Parathyroid adenoma (tissue), 2 donors: ENCODE data around the gene ADCY4.

Source experiments
- H2AFZ ChIP-seq: fragments of 300-600 bp; sonication (generic); one replicate; pipeline ENCODE4 v1.7.0; 2017; ENCODE audit warnings: antibody characterized with exemption, mild to moderate bottlenecking
- H3K27ac ChIP-seq: fragments of 300-600 bp; sonication (generic); one replicate; pipeline ENCODE4 v1.7.0; 2017
- H3K27me3 ChIP-seq: fragments of 300-600 bp; sonication (generic); one replicate; pipeline ENCODE4 v1.7.0; 2017; ENCODE audit warnings: low read length; ENCODE audit not compliant: control insufficient read depth, insufficient read depth
- H3K36me3 ChIP-seq: fragments of 300-600 bp; sonication (generic); one replicate; pipeline ENCODE4 v1.7.0; 2017; ENCODE audit warnings: low read length; ENCODE audit not compliant: control insufficient read depth, insufficient read depth
- H3K4me1 ChIP-seq: fragments of 300-600 bp; sonication (generic); one replicate; pipeline ENCODE4 v1.7.0; 2017; ENCODE audit warnings: control low read depth
- H3K4me2 ChIP-seq: fragments of 300-600 bp; sonication (generic); one replicate; pipeline ENCODE4 v1.7.0; 2017; ENCODE audit warnings: low read length
- H3K4me3 ChIP-seq: fragments of 300-600 bp; sonication (generic); one replicate; pipeline ENCODE4 v1.7.0; 2017; ENCODE audit warnings: low read depth, low read length
- H3K79me2 ChIP-seq: fragments of 300-600 bp; sonication (generic); one replicate; pipeline ENCODE4 v1.7.0; 2017; ENCODE audit warnings: control low read depth
- H3K9ac ChIP-seq: fragments of 300-600 bp; sonication (generic); one replicate; pipeline ENCODE4 v1.7.0; 2017; ENCODE audit warnings: mild to moderate bottlenecking
- H3K9me3 ChIP-seq: fragments of 300-600 bp; sonication (generic); one replicate; pipeline ENCODE4 v1.7.0; 2017; ENCODE audit warnings: low read length; ENCODE audit not compliant: control insufficient read depth
- TF ChIP-seq, protein P1 (sequence below): fragments of 300-600 bp; sonication (generic); IDR thresholded peaks from one replicate; pipeline ENCODE4 v1.7.0; 2017; ENCODE audit warnings: antibody characterized with exemption, mild to moderate bottlenecking
- donor health status: primary hyperparathyroidism.

Gene ADCY4

DNA sequence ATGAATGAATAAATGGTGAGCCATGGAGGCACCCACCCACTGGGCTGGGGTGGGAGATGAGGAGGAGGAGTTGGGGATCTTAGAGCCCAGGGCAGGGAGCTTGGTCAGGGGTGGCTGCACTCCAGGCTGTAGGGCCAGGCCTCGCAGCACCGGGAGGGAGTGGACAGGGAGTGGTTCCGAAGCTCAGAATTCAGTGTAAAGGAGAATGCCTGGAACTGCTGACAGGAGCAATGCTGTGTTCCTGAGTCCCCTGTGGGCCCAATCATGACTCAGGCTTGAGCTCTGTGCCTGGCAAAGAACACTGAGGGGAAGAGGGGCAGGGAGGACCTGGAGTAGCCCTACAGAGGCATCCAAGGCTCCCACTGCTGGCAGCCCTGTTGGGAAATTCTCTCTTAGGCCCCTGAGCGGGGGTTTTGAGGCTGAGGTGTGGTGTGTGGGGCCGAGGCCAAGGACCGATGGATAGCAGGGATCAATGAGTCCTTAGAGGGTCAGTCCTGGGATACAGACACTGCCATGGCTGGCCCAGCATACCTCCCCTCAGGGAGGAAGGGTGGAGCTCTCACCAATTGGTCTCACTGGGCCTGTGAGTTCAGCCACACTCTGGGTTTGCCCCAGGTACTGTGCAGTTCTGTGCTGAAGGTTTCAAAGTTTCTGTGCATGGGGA, 53.9 kb downstream of the ADCY4 start:
- TF ChIP-seq, protein P1, sequence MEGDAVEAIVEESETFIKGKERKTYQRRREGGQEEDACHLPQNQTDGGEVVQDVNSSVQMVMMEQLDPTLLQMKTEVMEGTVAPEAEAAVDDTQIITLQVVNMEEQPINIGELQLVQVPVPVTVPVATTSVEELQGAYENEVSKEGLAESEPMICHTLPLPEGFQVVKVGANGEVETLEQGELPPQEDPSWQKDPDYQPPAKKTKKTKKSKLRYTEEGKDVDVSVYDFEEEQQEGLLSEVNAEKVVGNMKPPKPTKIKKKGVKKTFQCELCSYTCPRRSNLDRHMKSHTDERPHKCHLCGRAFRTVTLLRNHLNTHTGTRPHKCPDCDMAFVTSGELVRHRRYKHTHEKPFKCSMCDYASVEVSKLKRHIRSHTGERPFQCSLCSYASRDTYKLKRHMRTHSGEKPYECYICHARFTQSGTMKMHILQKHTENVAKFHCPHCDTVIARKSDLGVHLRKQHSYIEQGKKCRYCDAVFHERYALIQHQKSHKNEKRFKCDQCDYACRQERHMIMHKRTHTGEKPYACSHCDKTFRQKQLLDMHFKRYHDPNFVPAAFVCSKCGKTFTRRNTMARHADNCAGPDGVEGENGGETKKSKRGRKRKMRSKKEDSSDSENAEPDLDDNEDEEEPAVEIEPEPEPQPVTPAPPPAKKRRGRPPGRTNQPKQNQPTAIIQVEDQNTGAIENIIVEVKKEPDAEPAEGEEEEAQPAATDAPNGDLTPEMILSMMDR, result no peak
- H3K9ac ChIP-seq, result no peak overlapping the region
- no peaks in the 10 kb centered on the region for H3K4me1 ChIP-seq
- no peak overlapping the region for H3K4me2 ChIP-seq
- no peak overlapping the region for H2AFZ ChIP-seq
- H3K4me3 ChIP-seq, result no peak overlapping the region
- H3K9me3 ChIP-seq, result no peaks in the 10 kb centered on the region
- H3K79me2 ChIP-seq, result no peaks in the 10 kb centered on the region
- no peak overlapping the region for H3K27ac ChIP-seq
- no peaks in the 10 kb centered on the region for H3K36me3 ChIP-seq
- no peaks in the 10 kb centered on the region for H3K27me3 ChIP-seq

DNA sequence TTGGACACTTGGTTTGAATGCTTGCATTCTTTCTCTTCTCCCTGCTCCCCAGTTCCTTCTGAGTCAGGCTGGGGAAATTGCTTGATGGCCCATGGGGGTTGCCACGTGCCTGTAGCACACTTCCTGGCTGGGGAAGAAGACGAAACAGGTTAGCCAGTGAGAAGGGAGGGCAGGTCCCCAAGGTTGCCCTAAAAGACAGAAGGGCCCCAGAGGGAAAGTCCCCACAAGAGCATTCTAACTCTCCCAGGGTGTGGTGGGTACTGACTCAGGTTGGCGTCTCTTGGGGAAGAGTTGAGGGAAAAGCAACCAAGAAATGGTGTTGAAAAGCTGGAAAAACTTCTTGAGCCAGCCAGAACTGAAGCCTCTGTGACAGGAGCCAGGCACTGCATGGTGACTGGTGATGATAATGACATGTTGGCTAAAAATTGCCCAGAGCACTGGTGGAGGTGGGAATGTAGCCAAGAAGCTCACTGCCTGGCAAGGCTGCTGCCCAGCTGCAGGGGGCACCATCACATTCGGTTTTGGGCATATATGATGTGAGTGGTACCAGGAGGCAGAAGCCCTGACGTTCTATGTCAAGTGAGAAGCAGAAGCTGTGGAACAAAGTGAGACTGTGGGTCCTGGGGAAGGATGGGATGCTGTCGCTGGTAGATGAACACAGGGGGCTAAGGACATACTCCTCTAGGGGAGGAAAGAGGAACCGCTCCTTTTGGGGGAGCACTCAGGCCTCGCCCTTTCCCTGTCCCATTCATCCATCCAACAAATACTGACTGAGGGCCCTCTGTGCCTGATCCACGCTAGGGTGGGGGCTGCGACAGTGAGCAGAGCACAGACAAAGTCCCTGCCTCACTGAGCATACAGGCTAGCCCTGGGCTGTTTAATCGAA, 55.3 kb downstream of the ADCY4 start:
- no peaks in the 10 kb centered on the region for H3K27me3 ChIP-seq
- TF ChIP-seq, protein P1, result no peak
- H3K4me3 ChIP-seq, result no peak overlapping the region
- no peak overlapping the region for H2AFZ ChIP-seq
- H3K9ac ChIP-seq, result no peak overlapping the region
- no peaks in the 10 kb centered on the region for H3K9me3 ChIP-seq
- no peaks in the 10 kb centered on the region for H3K4me1 ChIP-seq
- no peak overlapping the region for H3K4me2 ChIP-seq
- no peaks in the 10 kb centered on the region for H3K36me3 ChIP-seq
- H3K79me2 ChIP-seq, result peaks cover 8% of the 10 kb centered on the region
- no peak overlapping the region for H3K27ac ChIP-seq

- no peak overlapping the region for H3K4me3 ChIP-seq
- no peaks in the 10 kb centered on the region for H3K27me3 ChIP-seq
- TF ChIP-seq, protein P1, result no peak
- H3K9me3 ChIP-seq, result no peaks in the 10 kb centered on the region
- no peak overlapping the region for H2AFZ ChIP-seq
- no peak overlapping the region for H3K4me2 ChIP-seq
- no peak overlapping the region for H3K27ac ChIP-seq
- H3K4me1 ChIP-seq, result no peaks in the 10 kb centered on the region
- no peaks in the 10 kb centered on the region for H3K36me3 ChIP-seq
- peaks cover 8% of the 10 kb centered on the region for H3K79me2 ChIP-seq
- H3K9ac ChIP-seq, result no peak overlapping the region
Measured at GRCh38 chr14:24278424-24278823, 56.4 kb downstream of the ADCY4 start.

DNA sequence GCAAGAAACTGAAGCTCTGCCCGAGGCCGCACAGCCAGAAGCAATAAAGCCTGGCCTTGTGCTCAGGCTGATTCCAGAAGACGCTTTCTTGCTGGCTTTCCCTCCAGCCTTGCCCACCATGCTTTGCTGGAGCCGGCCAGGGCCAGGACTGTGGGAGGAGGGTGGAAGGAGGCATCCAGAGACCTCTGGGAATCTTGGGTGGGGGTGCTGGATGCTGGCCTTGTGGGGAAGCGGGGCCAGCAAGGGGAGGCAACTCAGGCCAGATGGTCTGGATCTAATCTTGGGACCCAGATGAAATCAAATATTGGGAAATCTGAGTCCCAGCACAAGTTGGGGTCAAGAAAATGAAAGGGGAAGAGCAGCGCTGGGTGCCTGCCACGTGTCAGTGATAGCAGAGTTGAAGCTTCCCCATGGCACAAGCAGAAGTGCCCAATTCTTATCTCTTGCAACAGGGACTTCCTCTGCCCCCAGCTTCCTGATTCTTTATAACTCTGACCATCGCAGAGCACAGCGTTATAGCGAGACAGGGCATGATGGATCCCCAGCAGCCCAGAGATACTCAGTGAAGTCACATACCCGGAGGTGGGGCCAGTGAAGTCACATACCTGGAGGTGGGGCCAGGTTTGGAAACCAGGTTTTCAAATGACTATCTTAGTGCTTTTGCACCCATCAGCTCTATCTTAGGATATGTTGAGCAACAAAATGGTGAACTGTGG, 57.1 kb downstream of the ADCY4 start:
- no peak overlapping the region for H3K4me2 ChIP-seq
- H2AFZ ChIP-seq, result no peak overlapping the region
- H3K9me3 ChIP-seq, result no peaks in the 10 kb centered on the region
- TF ChIP-seq, protein P1, result no peak
- H3K9ac ChIP-seq, result no peak overlapping the region
- peaks cover 8% of the 10 kb centered on the region for H3K79me2 ChIP-seq
- no peaks in the 10 kb centered on the region for H3K36me3 ChIP-seq
- no peak overlapping the region for H3K27ac ChIP-seq
- no peaks in the 10 kb centered on the region for H3K27me3 ChIP-seq
- no peaks in the 10 kb centered on the region for H3K4me1 ChIP-seq
- no peak overlapping the region for H3K4me3 ChIP-seq
